Inferior parietal cortex (tissue), 1 donor: ENCODE data around the gene ENTHD1.

Experiments used
- DNase-seq: peaks from one replicate; pipeline ENCODE4 v3.0.0-alpha.2; 2016; ENCODE audit errors: extremely low spot score

Gene ENTHD1

GRCh38 chr22:39797528-39798147, 95.9 kb downstream of the ENTHD1 start:
- no peak for DNase-seq

GRCh38 chr22:39789788-39790187, 103.8 kb downstream of the ENTHD1 start:
- DNase-seq, result no peak

- no peak for DNase-seq
These were observed 108.3 kb downstream of the ENTHD1 start for GRCh38 chr22:39785232-39785631.

- no peak for DNase-seq
These were observed 115.7 kb downstream of the ENTHD1 start for GRCh38 chr22:39777716-39778454.

GRCh38 chr22:39776295-39777009, 117.1 kb downstream of the ENTHD1 start:
- DNase-seq, result no peak

GRCh38 chr22:39773976-39774539, 119.5 kb downstream of the ENTHD1 start:
- DNase-seq, result no peak

- DNase-seq, result no peak
These were observed 120.1 kb downstream of the ENTHD1 start for GRCh38 chr22:39773503-39773902.

GRCh38 chr22:39771486-39771885, 122.1 kb downstream of the ENTHD1 start:
- no peak for DNase-seq

GRCh38 chr22:39765661-39766060, 127.9 kb downstream of the ENTHD1 start:
- DNase-seq, result no peak

- no peak for DNase-seq
These were observed 128.5 kb downstream of the ENTHD1 start for GRCh38 chr22:39765046-39765445.

GRCh38 chr22:39763276-39763675, 130.3 kb downstream of the ENTHD1 start:
- no peak for DNase-seq

GRCh38 chr22:39750759-39751158, 142.8 kb downstream of the ENTHD1 start:
- DNase-seq, result no peak

- DNase-seq, result no peak
These were observed 144.7 kb downstream of the ENTHD1 start for GRCh38 chr22:39748877-39749276.

GRCh38 chr22:39746600-39747262, 146.8 kb downstream of the ENTHD1 start:
- DNase-seq, result no peak

- no peak for DNase-seq
These were observed 147.8 kb downstream of the ENTHD1 start for GRCh38 chr22:39745789-39746188.

GRCh38 chr22:39744353-39744752, 149.2 kb downstream of the ENTHD1 start:
- DNase-seq, result no peak

- no peak for DNase-seq
These were observed 149.6 kb downstream of the ENTHD1 start for GRCh38 chr22:39743935-39744334.

GRCh38 chr22:39739338-39740027, 154.1 kb downstream of the ENTHD1 start:
- no peak for DNase-seq

- DNase-seq, result no peak
These were observed 154.8 kb downstream of the ENTHD1 start for GRCh38 chr22:39738746-39739145.

GRCh38 chr22:39735776-39736175, 157.8 kb downstream of the ENTHD1 start:
- DNase-seq, result no peak

GRCh38 chr22:39734866-39735265, 158.7 kb downstream of the ENTHD1 start:
- no peak for DNase-seq
